IPS-15b (cell line): ENCODE measurements around the gene BCL7A.
"Not testable (repeated sequence)": the region's sequence is repeated elsewhere in the genome, so short reads cannot be mapped to it uniquely, and the experiment has no call there.

Experiments
- H3K27me3 ChIP-seq: one replicate; pipeline ENCODE4 v1.6.1; 2013; ENCODE audit warnings: low read length; ENCODE audit not compliant: control insufficient read depth, insufficient read depth
- H3K36me3 ChIP-seq: one replicate; pipeline ENCODE4 v1.6.1; 2013; ENCODE audit warnings: low read length; ENCODE audit not compliant: control insufficient read depth, insufficient read depth
- H3K4me1 ChIP-seq: one replicate; pipeline ENCODE4 v1.6.1; 2013; ENCODE audit warnings: mild to moderate bottlenecking, low read length; ENCODE audit not compliant: control insufficient read depth, insufficient read depth
- H3K4me3 ChIP-seq: one replicate; pipeline ENCODE4 v1.5.1; 2013; ENCODE audit warnings: low read depth, low read length
- H3K9ac ChIP-seq: one replicate; pipeline ENCODE4 v1.6.1; 2013; ENCODE audit warnings: low read depth, mild to moderate bottlenecking, low read length
- H3K9me3 ChIP-seq: one replicate; pipeline ENCODE4 v1.6.1; 2013; ENCODE audit warnings: mild to moderate bottlenecking, low read length; ENCODE audit not compliant: control insufficient read depth, insufficient read depth

Gene BCL7A

GRCh38 chr12:122032580-122032979, 10.9 kb downstream of the BCL7A start:
- Histone ChIP-seq H3K4me3 (no peak overlapping the region), H3K9ac (no peak overlapping the region), H3K4me1 (no peaks in the 10 kb centered on the region), H3K27me3 (no peaks in the 10 kb centered on the region), H3K9me3 (no peaks in the 10 kb centered on the region), H3K36me3 (peaks cover 8% of the 10 kb centered on the region)

GRCh38 chr12:122035292-122035691, 13.6 kb downstream of the BCL7A start:
- Histone ChIP-seq H3K4me3 (no peak overlapping the region), H3K27me3 (no peaks in the 10 kb centered on the region), H3K36me3 (peaks cover 10% of the 10 kb centered on the region), H3K9ac (no peak overlapping the region), H3K4me1 (no peaks in the 10 kb centered on the region), H3K9me3 (no peaks in the 10 kb centered on the region)

- H3K9me3 ChIP-seq: no peaks in the 10 kb centered on the region
- no peaks in the 10 kb centered on the region for H3K27me3 ChIP-seq
- peaks cover 10% of the 10 kb centered on the region for H3K36me3 ChIP-seq
- H3K4me1 ChIP-seq: no peaks in the 10 kb centered on the region
- no peak overlapping the region for H3K4me3 ChIP-seq
- no peak overlapping the region for H3K9ac ChIP-seq
These were observed 14.5 kb downstream of the BCL7A start for GRCh38 chr12:122036153-122036552.

DNA sequence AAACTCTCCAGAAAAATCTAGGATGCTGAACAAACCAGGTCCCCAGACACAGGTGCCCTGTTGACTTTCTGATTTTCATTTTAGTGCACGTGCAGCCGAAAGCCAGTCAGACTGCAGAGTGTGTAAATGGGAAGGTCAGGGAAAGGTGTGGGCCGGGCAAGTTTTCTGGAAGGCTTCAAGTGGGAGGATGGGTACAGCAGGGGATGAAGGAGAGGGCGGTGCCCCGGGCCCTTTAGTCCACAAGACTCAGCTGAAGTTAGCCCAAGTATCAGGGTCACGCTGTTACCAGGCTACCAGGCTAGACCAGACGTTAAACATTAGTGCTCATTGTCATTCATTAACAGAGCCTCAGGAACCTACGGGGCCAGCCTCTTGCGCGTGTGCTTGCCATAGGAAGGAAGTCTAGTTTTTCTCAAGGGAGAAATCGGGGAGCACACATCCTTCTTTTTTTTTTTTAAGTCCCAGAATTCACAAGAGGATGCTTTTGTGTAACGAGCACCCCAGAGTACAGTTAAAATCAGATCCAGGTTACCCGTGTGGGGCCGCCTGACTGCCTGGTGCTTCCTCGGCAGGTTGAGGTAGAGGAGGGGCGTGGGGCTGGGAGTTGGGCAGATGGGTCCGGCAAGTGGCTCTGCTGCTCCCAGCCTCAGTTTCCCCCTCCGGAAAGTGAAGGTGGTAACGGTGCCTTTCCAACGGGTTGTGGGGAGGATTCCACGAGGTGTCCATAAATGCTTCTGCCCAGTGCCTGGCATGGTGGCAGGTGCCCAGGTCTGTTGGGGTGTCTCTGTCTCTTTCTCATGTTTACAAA, 19.1 kb downstream of the BCL7A start:
- H3K4me1 ChIP-seq: no peaks in the 10 kb centered on the region
- H3K4me3 ChIP-seq: no peak overlapping the region
- H3K27me3 ChIP-seq: no peaks in the 10 kb centered on the region
- peaks cover 9% of the 10 kb centered on the region for H3K36me3 ChIP-seq
- no peaks in the 10 kb centered on the region for H3K9me3 ChIP-seq
- H3K9ac ChIP-seq: no peak overlapping the region

- H3K27me3 ChIP-seq, H3K4me1 ChIP-seq, H3K9me3 ChIP-seq, H3K4me3 ChIP-seq, H3K36me3 ChIP-seq, H3K9ac ChIP-seq: not testable (repeated sequence)
These were observed 19.8 kb downstream of the BCL7A start for GRCh38 chr12:122041458-122041857.

DNA sequence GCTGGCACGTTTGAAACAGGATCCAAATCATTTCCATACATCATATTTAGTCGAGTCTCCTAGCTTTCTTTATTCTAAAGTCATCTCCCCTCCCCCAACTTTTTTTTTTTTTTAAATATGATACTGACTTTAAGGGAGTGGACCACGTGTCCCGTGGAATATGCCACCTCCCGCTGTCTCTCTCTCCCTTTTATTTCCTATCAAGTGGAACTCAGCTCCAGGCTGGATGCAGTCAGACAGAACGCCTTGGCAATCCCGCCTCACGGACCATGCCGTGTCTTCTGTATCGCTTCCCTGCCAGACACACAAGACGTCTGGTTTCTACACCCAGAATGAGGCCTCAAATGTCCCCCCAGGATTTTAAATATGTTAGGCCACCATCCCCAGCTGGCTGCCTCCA, 21.2 kb downstream of the BCL7A start:
- peaks cover 8% of the 10 kb centered on the region for H3K36me3 ChIP-seq
- no peaks in the 10 kb centered on the region for H3K9me3 ChIP-seq
- H3K9ac ChIP-seq: no peak overlapping the region
- no peaks in the 10 kb centered on the region for H3K27me3 ChIP-seq
- H3K4me1 ChIP-seq: no peaks in the 10 kb centered on the region
- no peak overlapping the region for H3K4me3 ChIP-seq

DNA sequence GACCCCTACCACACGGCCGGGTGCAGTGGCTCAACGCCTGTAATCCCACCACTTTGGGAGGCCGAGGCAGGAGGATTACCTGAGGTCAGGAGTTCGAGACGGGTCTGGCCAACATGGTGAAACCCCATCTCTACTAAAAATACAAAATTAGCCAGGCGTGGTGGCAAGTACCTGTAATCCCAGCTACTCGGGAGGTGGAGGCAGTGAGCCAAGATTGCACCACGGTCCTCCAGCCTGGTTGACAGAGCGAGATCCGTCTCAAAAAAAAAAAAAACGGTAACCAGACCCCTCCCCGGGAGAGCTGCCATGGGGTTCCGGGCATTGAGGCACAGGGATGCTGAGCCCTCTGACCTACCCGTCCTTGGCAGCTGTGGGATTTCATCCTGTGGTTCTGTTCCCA, 21.8 kb downstream of the BCL7A start:
- Histone ChIP-seq H3K9ac (no peak overlapping the region), H3K4me1 (no peaks in the 10 kb centered on the region), H3K9me3 (no peaks in the 10 kb centered on the region), H3K4me3 (no peak overlapping the region), H3K27me3 (no peaks in the 10 kb centered on the region), H3K36me3 (peaks cover 8% of the 10 kb centered on the region)

DNA sequence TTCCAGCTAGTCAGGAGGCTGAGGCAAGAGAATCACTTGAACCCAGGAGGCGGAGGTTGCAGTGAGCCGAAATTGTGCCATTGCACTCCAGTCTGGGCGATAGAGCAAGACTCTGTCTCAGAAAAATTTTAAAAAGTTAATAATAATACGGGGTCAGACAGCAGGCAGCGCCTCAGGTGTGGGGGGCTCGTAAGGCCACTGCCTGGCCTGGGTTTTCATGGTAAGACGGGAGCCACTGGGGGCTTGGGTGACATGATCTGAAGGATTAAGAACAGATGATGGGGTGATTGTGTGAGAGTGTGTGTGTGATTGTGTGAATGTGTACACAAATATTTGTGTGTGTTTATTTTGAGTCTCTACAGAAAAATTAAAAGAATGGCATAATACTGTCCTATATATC, 23.6 kb downstream of the BCL7A start:
- Histone ChIP-seq H3K4me1 (no peaks in the 10 kb centered on the region), H3K36me3 (peaks cover 6% of the 10 kb centered on the region), H3K4me3 (no peak overlapping the region), H3K27me3 (no peaks in the 10 kb centered on the region), H3K9me3 (no peaks in the 10 kb centered on the region), H3K9ac (no peak overlapping the region)

- Histone ChIP-seq H3K27me3 (no peaks in the 10 kb centered on the region), H3K9ac (no peak overlapping the region), H3K4me1 (no peaks in the 10 kb centered on the region), H3K9me3 (no peaks in the 10 kb centered on the region), H3K36me3 (peaks cover 6% of the 10 kb centered on the region), H3K4me3 (no peak overlapping the region)
These were observed 24.5 kb downstream of the BCL7A start for GRCh38 chr12:122046145-122046544.

- H3K4me1 ChIP-seq: no peaks in the 10 kb centered on the region
- H3K27me3 ChIP-seq: no peaks in the 10 kb centered on the region
- no peaks in the 10 kb centered on the region for H3K9me3 ChIP-seq
- H3K36me3 ChIP-seq: peaks cover 6% of the 10 kb centered on the region
- no peak overlapping the region for H3K4me3 ChIP-seq
- no peak overlapping the region for H3K9ac ChIP-seq
These were observed 26.5 kb downstream of the BCL7A start for GRCh38 chr12:122048151-122048550.

- H3K4me1 ChIP-seq: no peaks in the 10 kb centered on the region
- H3K36me3 ChIP-seq: peaks cover 4% of the 10 kb centered on the region
- H3K27me3 ChIP-seq: no peaks in the 10 kb centered on the region
- H3K4me3 ChIP-seq: no peak overlapping the region
- no peaks in the 10 kb centered on the region for H3K9me3 ChIP-seq
- H3K9ac ChIP-seq: no peak overlapping the region
These were observed 28.1 kb downstream of the BCL7A start for GRCh38 chr12:122049827-122050226.

GRCh38 chr12:122050706-122051105, 29.0 kb downstream of the BCL7A start:
- H3K9ac ChIP-seq: no peak overlapping the region
- H3K4me3 ChIP-seq: no peak overlapping the region
- no peaks in the 10 kb centered on the region for H3K27me3 ChIP-seq
- H3K4me1 ChIP-seq: no peaks in the 10 kb centered on the region
- H3K36me3 ChIP-seq: peaks cover 4% of the 10 kb centered on the region
- no peaks in the 10 kb centered on the region for H3K9me3 ChIP-seq
